Hepatocyte (in vitro differentiated cells): Measurements from ENCODE around the gene HADH. TPM values are rescaled to one million over a fixed set of nuclear protein-coding genes. Genes with fewer than 3 reads are reported as not detected.
"Not testable (repeated sequence)": the region's sequence is repeated elsewhere in the genome, so short reads cannot be mapped to it uniquely, and the experiment has no call there.

Experiments
- DNase-seq: peaks from one replicate; pipeline ENCODE4 v3.0.0-alpha.2; 2016; ENCODE audit warnings: low spot score
- H2AFZ ChIP-seq: fragments of 200-600 bp; sonication (generic); 2 replicates; pipeline ENCODE4 v1.6.0; 2016; ENCODE audit warnings: antibody characterized with exemption, mild to moderate bottlenecking
- H3K27ac ChIP-seq: fragments of 200-600 bp; sonication (generic); 2 replicates; pipeline ENCODE4 v1.5.1; 2016; ENCODE audit warnings: mild to moderate bottlenecking
- H3K27me3 ChIP-seq: fragments of 200-600 bp; sonication (generic); 2 replicates; pipeline ENCODE4 v1.6.1; 2016
- H3K36me3 ChIP-seq: fragments of 200-600 bp; sonication (generic); replicated peaks from 2 replicates; pipeline ENCODE4 v1.5.1; 2016; ENCODE audit warnings: low read depth; ENCODE audit not compliant: insufficient read depth
- H3K4me1 ChIP-seq: fragments of 200-600 bp; sonication (generic); 2 replicates; pipeline ENCODE4 v1.5.1; 2016; ENCODE audit warnings: mild to moderate bottlenecking, moderate library complexity; ENCODE audit not compliant: insufficient read depth
- H3K4me2 ChIP-seq: fragments of 200-600 bp; sonication (generic); 2 replicates; pipeline ENCODE4 v1.6.0; 2016
- H3K4me3 ChIP-seq: fragments of 200-600 bp; sonication (generic); 2 replicates; pipeline ENCODE4 v1.5.1; 2016; ENCODE audit warnings: mild to moderate bottlenecking
- H3K79me2 ChIP-seq: fragments of 200-600 bp; sonication (generic); 2 replicates; pipeline ENCODE4 v1.6.0; 2017; ENCODE audit warnings: mild to moderate bottlenecking
- H3K9me2 ChIP-seq: fragments of 200-600 bp; sonication (generic); replicated peaks from 2 replicates; pipeline ENCODE4 v1.6.0; 2017; ENCODE audit warnings: mild to moderate bottlenecking; ENCODE audit not compliant: insufficient read depth
- H3K9me3 ChIP-seq: fragments of 200-600 bp; sonication (generic); 2 replicates; pipeline ENCODE4 v1.5.1; 2016; ENCODE audit warnings: low read depth, mild to moderate bottlenecking
- H4K20me1 ChIP-seq: fragments of 200-600 bp; sonication (generic); 2 replicates; pipeline ENCODE4 v1.6.0; 2016; ENCODE audit warnings: mild to moderate bottlenecking; ENCODE audit not compliant: insufficient read depth, poor library complexity, severe bottlenecking
- EZH2 ChIP-seq: fragments of 200-600 bp; sonication (generic); IDR thresholded peaks from 2 replicates; pipeline ENCODE4 v1.6.1; 2016; ENCODE audit warnings: antibody characterized with exemption, mild to moderate bottlenecking, borderline replicate concordance
- EZH2phosphoT487 ChIP-seq: fragments of 200-600 bp; sonication (generic); IDR thresholded peaks from one replicate; pipeline ENCODE4 v1.6.1; 2018; ENCODE audit warnings: antibody characterized with exemption, mild to moderate bottlenecking, low read depth, moderate library complexity; ENCODE audit not compliant: unreplicated experiment, severe bottlenecking
- WGBS: methylation state at CpG from one replicate; pipeline ENCODE4 v1.1.6; 2016; ENCODE audit warnings: low lambda C conversion rate; ENCODE audit errors: missing lambda C conversion rate; 5-methylcytosine and 5-hydroxymethylcytosine counted together
- polyA plus RNA-seq: library from polyadenylated mRNA; unstranded; fragments of >200 nt; fragmentation: Nextera tagmentation; extraction: Ambion mirVana; gene quantifications from 2 replicates; pipeline ENCODE4 v1.2.1, GENCODE V29; 2016
- total RNA-seq: library from RNA; depleted of rRNA; stranded (reverse); fragments of >200 nt; gene quantifications from 2 replicates; pipeline ENCODE4 v1.2.3, GENCODE V29; 2014
- TF ChIP-seq, protein P1 (sequence below): fragments of 200-600 bp; sonication (generic); IDR thresholded peaks from 2 replicates; pipeline ENCODE4 v1.5.1; 2016; ENCODE audit warnings: antibody characterized with exemption, mild to moderate bottlenecking; ENCODE audit not compliant: poor library complexity

Gene HADH
- total and polyA plus RNA-seq, 2 experiments from 2014 or later, result 76.7 to 83.5 TPM

DNA sequence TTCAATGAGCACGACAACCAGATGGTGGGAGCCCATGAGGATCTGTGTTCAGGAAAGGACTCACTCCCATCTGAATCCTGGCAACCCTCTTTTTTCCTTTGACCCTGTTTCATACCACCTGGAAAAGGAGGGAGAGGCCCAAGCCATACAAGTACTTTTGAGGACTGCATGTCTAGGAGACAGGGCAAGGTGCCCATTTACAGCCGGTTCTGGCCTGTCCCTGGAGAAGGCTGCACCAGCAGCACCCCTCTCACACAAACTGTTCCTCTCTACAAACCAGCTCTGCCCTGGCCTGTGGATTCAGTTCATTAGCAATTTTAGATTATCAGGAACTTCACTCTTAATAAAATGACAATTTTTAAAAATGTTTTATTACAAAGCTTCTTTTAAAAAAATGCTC is 57.5 kb downstream of the HADH start:
- TF ChIP-seq, protein P1, sequence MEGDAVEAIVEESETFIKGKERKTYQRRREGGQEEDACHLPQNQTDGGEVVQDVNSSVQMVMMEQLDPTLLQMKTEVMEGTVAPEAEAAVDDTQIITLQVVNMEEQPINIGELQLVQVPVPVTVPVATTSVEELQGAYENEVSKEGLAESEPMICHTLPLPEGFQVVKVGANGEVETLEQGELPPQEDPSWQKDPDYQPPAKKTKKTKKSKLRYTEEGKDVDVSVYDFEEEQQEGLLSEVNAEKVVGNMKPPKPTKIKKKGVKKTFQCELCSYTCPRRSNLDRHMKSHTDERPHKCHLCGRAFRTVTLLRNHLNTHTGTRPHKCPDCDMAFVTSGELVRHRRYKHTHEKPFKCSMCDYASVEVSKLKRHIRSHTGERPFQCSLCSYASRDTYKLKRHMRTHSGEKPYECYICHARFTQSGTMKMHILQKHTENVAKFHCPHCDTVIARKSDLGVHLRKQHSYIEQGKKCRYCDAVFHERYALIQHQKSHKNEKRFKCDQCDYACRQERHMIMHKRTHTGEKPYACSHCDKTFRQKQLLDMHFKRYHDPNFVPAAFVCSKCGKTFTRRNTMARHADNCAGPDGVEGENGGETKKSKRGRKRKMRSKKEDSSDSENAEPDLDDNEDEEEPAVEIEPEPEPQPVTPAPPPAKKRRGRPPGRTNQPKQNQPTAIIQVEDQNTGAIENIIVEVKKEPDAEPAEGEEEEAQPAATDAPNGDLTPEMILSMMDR, result no peak
- TF ChIP-seq EZH2 (no peak), EZH2phosphoT487 (no peak)
- no peaks in the 10 kb centered on the region for H3K36me3 ChIP-seq
- no peak overlapping the region for H3K4me3 ChIP-seq
- H3K4me1 ChIP-seq, result peaks cover 9% of the 10 kb centered on the region
- no peak overlapping the region for H3K4me2 ChIP-seq
- no peaks in the 10 kb centered on the region for H4K20me1 ChIP-seq
- 95% methylated on average over 2 of the region's 2 CpGs for WGBS
- no peak overlapping the region for H2AFZ ChIP-seq
- H3K27me3 ChIP-seq, result no peaks in the 10 kb centered on the region
- H3K9me2 ChIP-seq, result no peaks in the 10 kb centered on the region
- H3K27ac ChIP-seq, result no peak overlapping the region
- no peaks in the 10 kb centered on the region for H3K9me3 ChIP-seq
- H3K79me2 ChIP-seq, result no peaks in the 10 kb centered on the region
- DNase-seq, result no peak

DNA sequence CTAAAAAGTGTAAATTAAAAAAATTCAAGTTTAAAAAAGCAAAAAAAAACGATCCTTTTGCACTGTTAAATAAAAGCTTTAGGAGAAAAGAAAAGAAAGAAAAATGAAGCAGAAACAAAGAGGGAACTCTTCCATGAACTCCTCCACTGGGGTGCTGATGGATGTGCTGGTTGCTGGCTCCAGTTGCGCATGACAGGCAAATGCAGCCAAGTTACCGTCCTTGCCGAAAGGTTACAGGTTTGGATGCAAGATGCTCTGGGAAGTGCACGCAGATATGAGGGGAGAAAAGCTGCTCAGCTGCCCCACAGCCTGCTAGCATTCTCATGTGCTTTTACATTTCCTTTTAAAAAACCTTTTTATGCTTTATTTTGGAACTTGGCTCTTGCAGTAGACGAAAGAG is 58.5 kb downstream of the HADH start:
- TF ChIP-seq EZH2 (no peak), EZH2phosphoT487 (no peak)
- no peaks in the 10 kb centered on the region for H3K9me3 ChIP-seq
- no peaks in the 10 kb centered on the region for H3K9me2 ChIP-seq
- no peaks in the 10 kb centered on the region for H3K36me3 ChIP-seq
- no peak overlapping the region for H2AFZ ChIP-seq
- no peak overlapping the region for H3K27ac ChIP-seq
- H3K4me2 ChIP-seq, result no peak overlapping the region
- H4K20me1 ChIP-seq, result no peaks in the 10 kb centered on the region
- 91% methylated on average over 6 of the region's 6 CpGs for WGBS
- H3K27me3 ChIP-seq, result no peaks in the 10 kb centered on the region
- H3K4me3 ChIP-seq, result no peak overlapping the region
- H3K79me2 ChIP-seq, result no peaks in the 10 kb centered on the region
- peaks cover 10% of the 10 kb centered on the region for H3K4me1 ChIP-seq
- no peak for DNase-seq

DNA sequence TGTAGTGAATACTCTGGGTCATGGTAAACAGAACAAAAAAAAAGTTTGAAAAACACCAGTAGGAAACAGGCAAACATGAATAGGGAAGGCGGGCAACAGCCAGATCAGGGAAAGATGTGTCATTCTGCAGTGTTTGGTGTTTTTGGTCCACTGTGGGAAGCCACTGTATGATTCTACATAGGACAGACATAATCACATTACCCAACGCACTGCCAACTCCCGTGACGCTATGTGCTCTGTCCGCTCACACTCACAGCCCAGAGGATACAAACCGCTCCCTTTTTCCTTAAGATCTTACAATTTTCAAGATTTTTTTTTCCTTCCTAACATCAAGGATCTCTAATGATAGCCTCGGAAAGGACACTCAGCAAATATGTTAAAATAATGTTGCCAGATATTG is 59.3 kb downstream of the HADH start:
- Histone ChIP-seq H3K27ac (no peak overlapping the region), H3K79me2 (no peaks in the 10 kb centered on the region), H3K27me3 (no peaks in the 10 kb centered on the region), H3K36me3 (no peaks in the 10 kb centered on the region), H3K4me2 (no peak overlapping the region), H4K20me1 (no peaks in the 10 kb centered on the region), H2AFZ (no peak overlapping the region), H3K4me3 (no peak overlapping the region), H3K4me1 (peaks cover 18% of the 10 kb centered on the region), H3K9me3 (no peaks in the 10 kb centered on the region), H3K9me2 (no peaks in the 10 kb centered on the region)
- DNase-seq, result no peak
- WGBS, result 93% methylated on average over 7 of the region's 7 CpGs
- no peak for TF ChIP-seq EZH2phosphoT487
- TF ChIP-seq, protein P1, result no peak
- TF ChIP-seq EZH2, result no peak

DNA sequence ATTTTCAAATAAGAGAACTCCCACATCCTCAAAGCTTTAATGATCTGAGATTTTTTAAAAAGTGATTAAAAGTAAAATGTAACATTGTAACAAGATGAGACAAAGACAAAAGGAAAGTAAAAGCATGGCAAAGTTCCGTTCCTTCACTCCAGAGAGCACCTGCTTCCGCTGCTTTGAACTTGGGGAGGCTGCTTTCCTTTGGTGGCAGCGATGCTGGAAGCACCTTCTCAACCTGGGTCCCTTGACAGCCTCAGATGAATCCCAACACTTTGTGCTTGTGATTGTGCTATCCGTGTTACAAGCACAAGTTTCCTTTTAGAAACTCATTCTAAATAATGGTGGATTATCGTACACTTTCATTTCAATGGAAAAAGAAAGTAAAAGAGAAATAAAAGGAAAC is 59.7 kb downstream of the HADH start:
- no peak overlapping the region for H3K4me3 ChIP-seq
- no peak overlapping the region for H3K4me2 ChIP-seq

DNA sequence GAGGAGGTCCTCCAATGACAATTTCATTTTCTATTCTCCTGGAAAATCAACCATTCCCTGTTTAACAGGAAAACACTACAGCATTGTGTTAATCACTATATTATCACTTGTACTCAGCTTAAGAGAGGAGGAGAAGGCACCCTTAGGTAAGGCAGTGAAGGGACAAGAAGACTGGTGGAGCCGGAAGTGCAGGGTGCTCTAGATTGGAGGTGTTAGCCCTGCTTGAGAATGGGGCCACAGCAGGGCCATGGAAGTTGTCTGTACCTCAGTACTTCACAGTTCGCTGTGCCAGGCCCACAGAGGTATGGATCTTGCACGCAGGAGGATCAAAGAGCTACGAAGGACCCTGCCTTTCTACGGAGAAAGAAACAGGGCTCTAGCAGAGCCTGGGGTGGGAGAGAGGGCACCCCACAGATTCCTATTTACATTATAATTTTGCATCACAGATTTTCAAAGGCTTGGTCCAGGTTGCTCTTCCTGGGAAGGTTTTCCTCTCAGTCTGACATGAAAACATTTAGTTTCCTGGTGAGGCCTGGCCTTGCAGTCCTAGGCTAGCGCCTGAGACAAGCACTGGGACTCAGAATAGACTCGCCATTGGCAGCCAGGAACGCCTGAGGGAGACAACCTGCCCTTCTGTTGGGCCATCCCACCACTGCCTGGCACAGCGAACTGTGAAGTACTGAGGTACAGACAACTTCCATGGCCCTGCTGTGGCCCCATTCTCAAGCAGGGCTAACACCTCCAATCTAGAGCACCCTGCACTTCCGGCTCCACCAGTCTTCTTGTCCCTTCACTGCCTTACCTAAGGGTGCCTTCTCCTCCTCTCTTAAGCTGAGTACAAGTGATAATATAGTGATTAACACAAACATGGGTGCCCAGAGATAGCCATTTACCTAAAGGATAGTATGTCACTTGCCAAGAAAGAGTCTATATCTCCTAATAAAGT is 60.8 kb downstream of the HADH start:
- H2AFZ ChIP-seq, H3K9me3 ChIP-seq, H3K9me2 ChIP-seq, H3K79me2 ChIP-seq, H3K4me3 ChIP-seq, H3K36me3 ChIP-seq, H3K27me3 ChIP-seq, DNase-seq, H4K20me1 ChIP-seq, H3K27ac ChIP-seq, H3K4me2 ChIP-seq: not testable (repeated sequence)
- peaks cover 16% of the 10 kb centered on the region for H3K4me1 ChIP-seq
- 93% methylated on average over 10 of the region's 10 CpGs for WGBS

More for the DNA sequence above, 59.7 kb downstream of the HADH start:
- Histone ChIP-seq H3K27ac (no peak overlapping the region), H3K27me3 (no peaks in the 10 kb centered on the region), H4K20me1 (no peaks in the 10 kb centered on the region), H3K79me2 (no peaks in the 10 kb centered on the region), H3K4me1 (peaks cover 18% of the 10 kb centered on the region), H3K9me3 (no peaks in the 10 kb centered on the region), H3K36me3 (no peaks in the 10 kb centered on the region), H3K9me2 (no peaks in the 10 kb centered on the region), H2AFZ (no peak overlapping the region)
- TF ChIP-seq EZH2phosphoT487, result no peak
- TF ChIP-seq, protein P1, result no peak
- TF ChIP-seq EZH2, result no peak
- no peak for DNase-seq
- WGBS, result 96% methylated on average over 5 of the region's 5 CpGs
